Right ventricle myocardium superior (tissue), 1 donor: ENCODE data around the gene TPRA1. TPM values are rescaled to one million over a fixed set of nuclear protein-coding genes. Genes with fewer than 3 reads are reported as not detected.

Experiments used
- ATAC-seq: fragments of 200-7000 bp; cut with Tn5 transposase; one replicate; pipeline ENCODE4 v1.9.1; 2020; ENCODE audit warnings: mild to moderate bottlenecking; ENCODE audit not compliant: poor library complexity
- DNase-seq: peaks from one replicate; pipeline ENCODE4 v3.0.0-alpha.2; 2020
- intact Hi-C: fragments of 100-400 bp; cut with DNase I; formaldehyde crosslinking; loops from one replicate; pipeline ENCODE4 v1.11.2; 2022
- total RNA-seq: library from RNA; stranded (reverse); fragmentation: NEBNext Ultra II Directional; extraction: Animal tissue kit (Norgen Biotek cat#: 25700); gene quantifications from one replicate; pipeline ENCODE4 v1.2.1, GENCODE V29; 2021
- donor health status: DM: no; HTN: yes; CAD: no; lungs with severe emphysema.

Gene TPRA1
- total RNA-seq, 1 donor from 2014 or later: 17.8 TPM

DNA sequence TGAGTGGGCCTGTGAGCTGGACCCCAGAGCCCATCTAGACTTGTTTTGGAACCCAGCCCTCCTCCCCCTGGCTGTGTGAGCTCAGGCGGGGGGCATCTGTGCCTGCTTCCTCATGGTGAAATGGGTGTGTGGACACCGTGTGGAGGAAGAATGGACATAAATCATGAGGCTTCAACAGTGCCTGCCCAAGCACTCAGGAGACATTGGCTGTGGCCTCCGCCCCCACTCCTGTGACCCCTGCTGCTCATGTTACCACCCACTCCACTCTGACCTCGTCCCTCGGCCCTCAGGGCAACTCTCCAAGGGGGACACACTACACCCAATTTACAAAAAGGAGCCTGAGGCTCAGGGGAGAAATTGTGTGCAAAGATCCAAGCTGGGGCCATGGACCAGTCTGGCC, 16.6 kb downstream of the TPRA1 start:
- ATAC-seq: no peak
- DNase-seq: no peak
- intact Hi-C loops: loop anchor here (10.0 kb wide), 1 partner anchor 401 kb away; no protein-coding TSS in a partner anchor

GRCh38 chr3:127573401-127573800, 17.1 kb downstream of the TPRA1 start:
- ATAC-seq (no peak), DNase-seq (no peak)
- intact Hi-C loops: loop anchor here (10.0 kb wide), 1 partner anchor 401 kb away; no protein-coding TSS in a partner anchor

DNA sequence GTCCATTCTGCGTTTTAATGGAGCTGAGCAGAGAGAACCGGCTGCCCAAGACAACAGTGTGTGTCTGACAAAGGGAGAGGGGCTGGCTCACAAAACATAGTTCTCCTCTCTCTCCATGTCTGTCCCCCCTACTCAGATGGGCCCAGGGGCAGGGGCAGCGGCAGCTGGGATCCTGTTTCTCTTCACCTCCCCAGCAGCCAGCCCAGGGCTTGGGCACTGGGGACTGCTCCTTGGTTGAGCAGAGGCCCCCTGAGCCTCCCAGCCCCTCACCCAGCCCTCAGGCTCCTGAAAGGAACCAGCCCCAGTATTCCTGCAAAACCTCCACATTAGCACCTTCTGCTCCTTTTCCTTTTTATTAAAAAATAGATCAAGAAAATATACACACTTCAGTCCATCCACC, 17.8 kb downstream of the TPRA1 start:
- intact Hi-C loops: loop anchor here (10.0 kb wide), 1 partner anchor 402 kb away; no protein-coding TSS in a partner anchor
- ATAC-seq: no peak
- no peak for DNase-seq

GRCh38 chr3:127572186-127572585, 18.3 kb downstream of the TPRA1 start:
- intact Hi-C loops: loop anchor here (10.0 kb wide), 1 partner anchor 403 kb away; no protein-coding TSS in a partner anchor
- ATAC-seq (no peak), DNase-seq (no peak)

DNA sequence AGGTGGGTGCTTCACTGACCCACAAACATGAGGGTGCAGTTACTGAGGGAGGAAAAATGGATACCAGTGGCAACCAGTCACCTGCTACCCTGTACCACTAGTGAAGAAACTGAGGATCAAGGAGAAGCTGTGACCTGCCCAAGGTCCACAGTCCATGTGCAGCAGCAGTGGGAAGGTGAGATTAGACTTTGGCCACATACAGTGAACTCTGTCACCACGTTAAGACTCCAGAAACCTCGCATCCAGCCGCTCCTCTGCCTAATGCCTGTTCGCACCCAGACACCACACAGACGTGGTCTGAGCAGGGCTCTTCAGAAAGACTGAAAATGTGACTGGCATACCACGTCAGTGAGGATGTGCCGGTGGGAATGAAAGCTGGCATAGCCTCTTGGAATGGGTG, 20.0 kb downstream of the TPRA1 start:
- intact Hi-C loops: loop anchor here (10.0 kb wide), 1 partner anchor 404 kb away; no protein-coding TSS in a partner anchor
- ATAC-seq (no peak), DNase-seq (no peak)

DNA sequence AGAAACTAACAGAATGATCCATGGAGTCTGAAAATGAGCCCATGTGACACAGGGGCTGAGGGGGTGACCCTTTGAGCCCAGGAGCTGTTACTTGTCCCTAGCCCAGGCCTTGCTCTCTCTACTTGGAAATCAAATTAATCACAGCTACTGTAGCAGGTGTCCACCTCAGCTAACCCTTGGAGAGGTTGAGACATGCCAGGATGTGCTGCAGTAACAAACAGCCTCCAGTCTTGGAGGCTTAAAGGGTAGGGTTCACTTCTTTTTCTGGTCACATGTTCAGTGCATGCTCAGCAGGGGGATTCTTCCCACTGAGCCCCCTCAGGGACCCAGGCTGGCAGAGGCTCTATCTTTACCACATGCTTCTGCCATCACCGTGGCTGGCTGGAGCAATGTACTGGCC, 21.4 kb downstream of the TPRA1 start:
- intact Hi-C loops: no loop called here
- DNase-seq (no peak), ATAC-seq (no peak)

DNA sequence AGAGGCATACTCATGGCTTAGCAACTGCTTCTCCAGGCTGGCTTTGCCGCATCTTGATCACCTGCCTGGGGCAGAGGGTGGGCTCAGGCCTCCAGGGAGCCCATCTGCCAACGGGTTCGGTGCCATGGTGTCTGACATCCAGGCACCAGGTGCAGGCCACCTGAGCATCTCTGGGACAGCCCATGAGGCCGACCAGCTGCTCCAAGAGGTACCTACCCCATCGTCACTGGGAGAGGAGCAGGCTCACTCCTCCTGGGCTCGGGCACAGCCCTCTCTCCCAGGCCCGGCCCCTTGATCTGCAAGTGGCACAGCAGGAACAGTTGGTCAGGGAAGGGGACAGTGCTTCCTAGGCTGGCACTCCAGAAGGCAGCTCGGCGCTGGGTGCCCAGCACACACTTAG, 21.9 kb downstream of the TPRA1 start:
- no peak for ATAC-seq
- DNase-seq: no peak
- intact Hi-C loops: no loop called here

- intact Hi-C loops: no loop called here
- DNase-seq (no peak), ATAC-seq (no peak)
Measured at GRCh38 chr3:127566833-127567232, 23.7 kb downstream of the TPRA1 start.

- DNase-seq: no peak
- intact Hi-C loops: no loop called here
- no peak for ATAC-seq
Measured at GRCh38 chr3:127565711-127566110, 24.8 kb downstream of the TPRA1 start.

GRCh38 chr3:127560051-127560787, 30.3 kb downstream of the TPRA1 start:
- ATAC-seq: no peak
- DNase-seq: no peak
- intact Hi-C loops: no loop called here

GRCh38 chr3:127556565-127556964, 34.0 kb downstream of the TPRA1 start:
- DNase-seq: no peak
- intact Hi-C loops: no loop called here
- no peak for ATAC-seq

DNA sequence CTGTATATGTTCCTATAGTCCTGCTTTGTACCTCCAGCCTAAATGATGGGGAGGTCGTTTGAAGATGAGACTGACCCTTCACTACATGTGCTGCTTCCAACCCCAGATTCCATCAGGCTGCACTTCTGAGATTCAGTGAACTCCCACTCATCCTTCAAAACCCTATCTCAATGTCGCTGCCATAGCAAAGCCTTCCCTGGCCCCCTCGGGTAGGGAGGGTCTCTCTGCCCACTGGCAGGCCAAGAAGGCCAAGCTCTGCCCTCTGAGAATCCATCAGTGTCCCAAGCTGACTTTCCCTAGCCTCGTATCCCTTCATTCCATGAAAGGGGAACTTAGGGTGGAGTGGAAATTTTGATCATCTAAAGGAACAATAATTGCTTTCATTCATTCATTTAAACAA, 35.4 kb downstream of the TPRA1 start:
- ATAC-seq (no peak), DNase-seq (no peak)
- intact Hi-C loops: no loop called here

GRCh38 chr3:127552038-127552437, 38.5 kb downstream of the TPRA1 start:
- intact Hi-C loops: no loop called here
- DNase-seq (no peak), ATAC-seq (no peak)

- no peak for ATAC-seq
- intact Hi-C loops: no loop called here
- no peak for DNase-seq
Measured at GRCh38 chr3:127551178-127551577, 39.4 kb downstream of the TPRA1 start.

DNA sequence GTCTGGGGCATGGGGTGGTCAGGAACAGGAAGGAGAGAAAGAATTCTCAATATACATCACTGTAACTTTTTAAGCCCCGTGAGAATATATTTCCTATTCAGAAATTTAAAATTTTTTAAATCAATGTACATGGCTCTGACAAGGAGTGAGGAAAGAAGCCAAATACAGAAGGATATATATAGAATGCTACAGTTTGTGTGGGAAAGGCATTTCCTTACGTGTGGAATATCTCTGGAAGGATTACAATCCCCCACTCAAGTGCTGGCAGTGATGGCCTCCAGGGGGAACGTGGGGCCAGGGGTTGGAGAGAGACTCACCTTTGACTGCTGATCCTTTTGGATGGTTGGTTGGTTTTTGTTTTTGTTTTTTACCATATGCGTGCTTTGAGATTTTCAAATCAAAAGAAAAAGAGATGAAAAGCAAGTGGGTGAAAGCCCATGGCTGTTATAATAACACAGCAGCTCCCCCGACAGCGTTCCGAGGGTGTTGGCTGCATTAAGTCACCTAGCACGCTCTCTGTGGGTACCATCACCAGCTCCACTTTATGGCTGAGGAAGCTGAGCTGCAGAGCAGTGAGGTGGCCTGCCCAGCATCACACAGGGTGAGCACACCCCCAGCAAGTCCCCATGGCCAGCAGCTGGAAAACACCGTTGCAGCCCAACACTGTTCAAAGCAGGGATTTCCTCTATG, 39.9 kb downstream of the TPRA1 start:
- DNase-seq: no peak
- intact Hi-C loops: no loop called here

DNA sequence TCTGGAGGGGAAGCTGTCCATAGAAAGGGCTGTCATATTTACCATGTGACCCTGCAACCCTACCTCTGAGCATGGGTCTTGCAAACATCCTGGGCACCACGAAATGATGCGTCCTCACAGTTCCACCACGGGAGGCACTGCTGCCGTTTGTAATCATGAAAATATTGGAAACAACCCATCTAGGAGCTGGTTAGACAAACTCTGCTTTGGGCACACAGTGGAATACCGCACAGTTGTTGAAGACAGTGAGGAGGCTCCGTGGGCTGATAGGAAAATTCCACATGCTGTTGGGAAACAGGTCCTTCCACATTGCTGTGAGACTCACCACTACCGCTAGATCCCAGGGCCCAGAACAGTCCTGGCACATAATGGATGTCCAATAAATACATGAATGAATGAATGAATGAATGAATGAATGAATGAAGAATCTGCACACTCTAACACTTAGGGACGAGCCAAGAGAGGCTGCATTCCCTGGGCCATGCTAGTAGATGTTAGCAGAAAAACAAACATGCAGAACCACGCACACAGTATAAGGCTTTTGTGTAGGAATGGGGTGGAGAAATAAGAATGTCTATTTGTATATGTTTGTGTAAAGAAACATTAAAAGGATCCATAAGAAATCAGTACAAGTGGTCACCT, 40.6 kb downstream of the TPRA1 start:
- ATAC-seq (no peak), DNase-seq (no peak)
- intact Hi-C loops: loop anchor here (10.0 kb wide), 1 partner anchor 1025 kb away; the partner anchor contains the start of gene CHST13

More for the DNA sequence above, 39.9 kb downstream of the TPRA1 start:
- no peak for ATAC-seq

GRCh38 chr3:127547761-127548605, 42.5 kb downstream of the TPRA1 start:
- DNase-seq (peak; percentile 89), ATAC-seq (peak; percentile 91)
- intact Hi-C loops: loop anchor here (10.0 kb wide), 1 partner anchor 1023 kb away; the partner anchor contains the start of gene CHST13

- DNase-seq: peak; percentile 54
- ATAC-seq: peak; percentile 61
- intact Hi-C loops: loop anchor here (10.0 kb wide), 1 partner anchor 1022 kb away; the partner anchor contains the start of gene CHST13
Measured at GRCh38 chr3:127546970-127547733, 43.4 kb downstream of the TPRA1 start.
